AG04450 (cell line): ENCODE data around the gene LARGE1. TPM values are rescaled to one million over a fixed set of nuclear protein-coding genes. Genes with fewer than 3 reads are reported as not detected.

Experiments
- CTCF ChIA-PET: fragments of 300-600, 350-600 bp; formaldehyde crosslinking; extraction: SDS; loops from one replicate; lab custom pipeline; 2022; ENCODE audit warnings: antibody characterized with exemption, inconsistent platforms; lab: Charles Lee
- POLR2A ChIA-PET: fragments of 350-600 bp; formaldehyde crosslinking; extraction: SDS; loops from one replicate; lab custom pipeline; 2021; ENCODE audit warnings: antibody characterized with exemption, inconsistent platforms; lab: Yijun Ruan, JAX
- DNase-seq: peaks from one replicate; pipeline ENCODE4 v3.0.0-alpha.2; 2011; ENCODE audit warnings: low read depth, low spot score
- H3K27ac ChIP-seq: one replicate; pipeline ENCODE4 v1.5.1; 2012; ENCODE audit warnings: low read depth, low read length, control low read depth
- H3K27me3 ChIP-seq: one replicate; pipeline ENCODE4 v1.6.0; 2012; ENCODE audit warnings: low read length; ENCODE audit not compliant: control insufficient read depth, insufficient read depth
- H3K4me3 ChIP-seq: 2 replicates; pipeline ENCODE4 v1.5.1; 2011; ENCODE audit warnings: mild to moderate bottlenecking, low read depth, low read length, control low read depth
- H3K9me3 ChIP-seq: 2 replicates; pipeline ENCODE4 v1.5.1; 2012; ENCODE audit warnings: low read length; ENCODE audit not compliant: control insufficient read depth, insufficient read depth
- CTCF ChIP-seq: IDR thresholded peaks from 2 replicates; pipeline ENCODE4 v1.5.1; 2011; ENCODE audit warnings: low read depth, low read length, control low read depth, inconsistent platforms
- polyA plus RNA-seq: library from polyadenylated mRNA; depleted of rRNA; stranded (reverse); fragments of >200 nt; gene quantifications from 2 replicates; pipeline ENCODE4 v1.2.3, GENCODE V29; 2011

The LARGE1 gene
- polyA plus RNA-seq, 1 experiment: 8.4 TPM

DNA sequence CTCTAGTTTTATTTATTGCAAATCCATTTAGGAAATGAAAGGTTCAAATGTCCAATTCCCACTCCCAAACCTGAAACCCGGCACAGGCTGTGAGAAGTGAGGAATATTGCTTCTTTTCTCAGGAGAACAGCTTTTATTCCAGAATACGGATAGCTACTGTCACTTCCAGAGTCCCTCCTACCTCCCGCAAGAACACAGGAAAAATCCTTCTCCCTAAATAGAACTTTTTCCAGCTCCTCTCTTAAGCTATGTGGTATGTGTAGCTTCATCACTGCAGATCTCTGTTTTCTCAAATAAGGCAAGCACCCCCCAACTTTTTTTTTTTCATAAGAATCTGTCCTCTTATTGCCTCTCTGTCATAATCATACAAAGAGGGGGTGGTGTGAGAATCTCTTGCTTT, 126.8 kb downstream of the LARGE1 start:
- Histone ChIP-seq H3K27ac (no peak overlapping the region), H3K27me3 (no peaks in the 10 kb centered on the region), H3K9me3 (peaks cover 8% of the 10 kb centered on the region), H3K4me3 (no peak overlapping the region)
- ChIA-PET CTCF (interaction anchor here (0.6 to 1.2 kb wide), 2 partner anchors 123 to 130 kb away, joined by 3 to 4 read pairs; no protein-coding TSS in a partner anchor), POLR2A (no interaction called here)
- no peak for DNase-seq
- TF ChIP-seq CTCF: no peak

DNA sequence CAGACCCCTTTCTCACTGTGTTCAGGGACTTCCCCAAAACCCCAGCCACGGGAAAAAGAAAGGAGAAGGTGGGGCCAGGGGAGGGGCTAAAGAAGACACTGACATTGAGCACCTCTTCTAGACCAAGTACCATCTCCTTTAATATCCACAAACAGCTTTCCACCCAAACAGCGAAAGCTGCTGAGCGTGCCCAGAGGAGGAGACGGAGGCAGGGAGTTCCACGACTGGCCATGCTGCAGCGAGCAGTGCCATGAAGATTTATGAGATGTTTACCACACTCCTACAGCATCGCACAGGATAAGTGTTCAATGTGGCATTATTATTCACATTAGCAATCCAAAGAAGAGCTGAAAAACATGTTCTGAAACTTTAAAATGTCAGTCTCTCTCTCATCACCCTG, 127.4 kb downstream of the LARGE1 start:
- no peak for TF ChIP-seq CTCF
- no peaks in the 10 kb centered on the region for H3K27me3 ChIP-seq
- no peak overlapping the region for H3K4me3 ChIP-seq
- CTCF ChIA-PET: interaction anchor here (0.6 to 1.2 kb wide), 2 partner anchors 122 to 130 kb away, joined by 3 to 4 read pairs; no protein-coding TSS in a partner anchor
- DNase-seq: no peak
- no peak overlapping the region for H3K27ac ChIP-seq
- POLR2A ChIA-PET: no interaction called here
- H3K9me3 ChIP-seq: peaks cover 8% of the 10 kb centered on the region

GRCh38 chr22:33789690-33790253, 130.5 kb downstream of the LARGE1 start:
- Histone ChIP-seq H3K27ac (no peak overlapping the region), H3K27me3 (no peaks in the 10 kb centered on the region), H3K4me3 (no peak overlapping the region), H3K9me3 (peaks cover 8% of the 10 kb centered on the region)
- no peak for TF ChIP-seq CTCF
- DNase-seq: no peak
- POLR2A ChIA-PET: no interaction called here
- CTCF ChIA-PET: no interaction called here

DNA sequence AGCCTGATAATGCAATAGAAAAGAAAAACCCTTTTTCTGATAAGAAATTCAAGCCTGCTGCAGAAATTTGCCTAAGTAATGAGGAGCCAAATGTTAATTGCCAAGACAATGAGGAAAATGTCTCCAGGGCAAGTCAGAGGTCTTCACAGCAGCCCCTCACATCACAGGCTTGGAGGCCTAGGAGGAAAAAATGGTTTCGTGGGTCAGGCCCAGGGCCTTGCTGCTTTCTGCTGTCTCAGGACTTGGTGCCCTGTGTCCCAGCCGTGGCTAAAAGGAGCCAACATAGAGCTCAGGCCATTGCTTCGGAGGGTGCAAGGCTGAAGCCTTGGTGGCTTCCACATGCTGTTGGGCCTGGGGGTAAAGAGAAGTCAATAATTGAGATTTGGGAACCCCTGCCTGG, 131.3 kb downstream of the LARGE1 start:
- peaks cover 8% of the 10 kb centered on the region for H3K9me3 ChIP-seq
- ChIA-PET CTCF (no interaction called here), POLR2A (no interaction called here)
- TF ChIP-seq CTCF: no peak
- no peak overlapping the region for H3K27ac ChIP-seq
- no peak for DNase-seq
- H3K4me3 ChIP-seq: no peak overlapping the region
- no peaks in the 10 kb centered on the region for H3K27me3 ChIP-seq

- ChIA-PET POLR2A (no interaction called here), CTCF (no interaction called here)
- Histone ChIP-seq H3K27me3 (no peaks in the 10 kb centered on the region), H3K27ac (no peak overlapping the region), H3K4me3 (no peak overlapping the region), H3K9me3 (peaks cover 8% of the 10 kb centered on the region)
- DNase-seq: no peak
- TF ChIP-seq CTCF: no peak
These were observed 132.4 kb downstream of the LARGE1 start for GRCh38 chr22:33787645-33788456.
